ENCODE measurements around the gene BCDIN3D. TPM values are rescaled to one million over a fixed set of nuclear protein-coding genes. Genes with fewer than 3 reads are reported as not detected.

Gene BCDIN3D
- total RNA-seq, 1 donor from 2014 or later: 3.8 TPM

GRCh38 chr12:49818241-49818895 lies 24.5 kb downstream of the BCDIN3D start:
- Histone ChIP-seq H2AFZ (replicated peaks) (no peak overlapping the region), H3K9ac (no peak overlapping the region), H4K20me1 (ENCODE audit: low read depth) (peaks cover 55% of the 10 kb centered on the region), H3K4me3 (no peak overlapping the region), H3K4me2 (no peak overlapping the region), H3K27ac (no peak overlapping the region), H3K27me3 (no peaks in the 10 kb centered on the region), H3K4me1 (peaks cover 17% of the 10 kb centered on the region), H3K9me3 (ENCODE audit: low read depth) (no peaks in the 10 kb centered on the region), H3F3A (ENCODE audit: low read depth) (peaks cover 12% of the 10 kb centered on the region), H3K36me3 (no peaks in the 10 kb centered on the region), H3K79me2 (ENCODE audit: low read depth) (peaks cover 17% of the 10 kb centered on the region)
- no peak overlapping the region for H3K4me3 Mint-ChIP-seq
- peaks cover 4% of the 10 kb centered on the region for H3K9me3 Mint-ChIP-seq
- DNase-seq (ENCODE audit: low spot score): no peak
- peaks cover 37% of the 10 kb centered on the region for H3K36me3 Mint-ChIP-seq
- no peak for TF ChIP-seq EZH2 (IDR thresholded peaks at IDR 0.05)
- no peak for TF ChIP-seq EZH2phosphoT487 (IDR thresholded peaks at IDR 0.05)
- no peak for TF ChIP-seq CTCF (IDR thresholded peaks at IDR 0.05)
- H3K4me1 Mint-ChIP-seq: peaks cover 5% of the 10 kb centered on the region
- peaks cover 2% of the 10 kb centered on the region for H3K27me3 Mint-ChIP-seq (ENCODE audit: insufficient read depth, low read depth)
- no peak overlapping the region for H3K27ac Mint-ChIP-seq

- Mint-ChIP-seq H3K9me3 (peaks cover 4% of the 10 kb centered on the region), H3K4me3 (no peak overlapping the region), H3K4me1 (peaks cover 42% of the 10 kb centered on the region), H3K27ac (no peak overlapping the region), H3K36me3 (peaks cover 32% of the 10 kb centered on the region), H3K27me3 (ENCODE audit: insufficient read depth, low read depth) (no peaks in the 10 kb centered on the region)
- Histone ChIP-seq H3K4me1 (peaks cover 38% of the 10 kb centered on the region), H3K27ac (no peak overlapping the region), H3F3A (ENCODE audit: low read depth) (peaks cover 35% of the 10 kb centered on the region), H3K4me2 (no peak overlapping the region), H3K9ac (no peak overlapping the region), H2AFZ (replicated peaks) (no peak overlapping the region), H4K20me1 (ENCODE audit: low read depth) (peaks cover 7% of the 10 kb centered on the region), H3K79me2 (ENCODE audit: low read depth) (peaks cover 11% of the 10 kb centered on the region), H3K27me3 (no peaks in the 10 kb centered on the region), H3K4me3 (no peak overlapping the region), H3K36me3 (no peaks in the 10 kb centered on the region), H3K9me3 (ENCODE audit: low read depth) (no peaks in the 10 kb centered on the region)
- TF ChIP-seq EZH2 (IDR thresholded peaks at IDR 0.05) (no peak), CTCF (IDR thresholded peaks at IDR 0.05) (no peak), EZH2phosphoT487 (IDR thresholded peaks at IDR 0.05) (no peak)
- DNase-seq (ENCODE audit: low spot score): no peak
Observed at GRCh38 chr12:49813131-49813530, 29.8 kb downstream of the BCDIN3D start.

GRCh38 chr12:49811961-49812401 lies 30.9 kb downstream of the BCDIN3D start:
- no peak overlapping the region for H2AFZ ChIP-seq (replicated peaks)
- Mint-ChIP-seq H3K27me3 (ENCODE audit: insufficient read depth, low read depth) (no peaks in the 10 kb centered on the region), H3K27ac (peak overlapping the region; percentile 48), H3K9me3 (peaks cover 4% of the 10 kb centered on the region), H3K4me3 (no peak overlapping the region), H3K4me1 (peaks cover 52% of the 10 kb centered on the region), H3K36me3 (peaks cover 29% of the 10 kb centered on the region)
- peaks cover 22% of the 10 kb centered on the region for H3K79me2 ChIP-seq (ENCODE audit: low read depth)
- H3K4me3 ChIP-seq: no peak overlapping the region
- no peaks in the 10 kb centered on the region for H3K9me3 ChIP-seq (ENCODE audit: low read depth)
- H3K4me2 ChIP-seq: no peak overlapping the region
- no peaks in the 10 kb centered on the region for H3K27me3 ChIP-seq
- peaks cover 44% of the 10 kb centered on the region for H3K4me1 ChIP-seq
- no peak overlapping the region for H3K9ac ChIP-seq
- DNase-seq (ENCODE audit: low spot score): no peak
- H4K20me1 ChIP-seq (ENCODE audit: low read depth): peaks cover 5% of the 10 kb centered on the region
- peaks cover 43% of the 10 kb centered on the region for H3F3A ChIP-seq (ENCODE audit: low read depth)
- no peaks in the 10 kb centered on the region for H3K36me3 ChIP-seq
- TF ChIP-seq CTCF (IDR thresholded peaks at IDR 0.05): no peak
- TF ChIP-seq EZH2phosphoT487 (IDR thresholded peaks at IDR 0.05): no peak
- no peak for TF ChIP-seq EZH2 (IDR thresholded peaks at IDR 0.05)
- no peak overlapping the region for H3K27ac ChIP-seq
